ENCODE results near the gene PNKP. TPM values are rescaled to one million over a fixed set of nuclear protein-coding genes. Genes with fewer than 3 reads are reported as not detected.

The PNKP gene
- total RNA-seq, 1 donor from 2014 or later, result 144 TPM

- no peak overlapping the region for H3K27ac Mint-ChIP-seq
- H3K4me3 Mint-ChIP-seq (ENCODE audit: low read depth), result no peak overlapping the region
- H3K4me1 Mint-ChIP-seq (ENCODE audit: low read depth), result peaks cover 1% of the 10 kb centered on the region
- no peak for DNase-seq (ENCODE audit: low spot score, unreplicated experiment)
- no peak for TF ChIP-seq CTCF (IDR thresholded peaks at IDR 0.05; ENCODE audit: unreplicated experiment)
- H3K9me3 Mint-ChIP-seq (ENCODE audit: low read depth), result no peaks in the 10 kb centered on the region
- no peaks in the 10 kb centered on the region for H3K36me3 Mint-ChIP-seq (ENCODE audit: insufficient read depth)
- peaks cover 48% of the 10 kb centered on the region for H3K27me3 Mint-ChIP-seq
Measured at GRCh38 chr19:49894011-49894664, 26.8 kb upstream of the PNKP start.

GRCh38 chr19:49892716-49893115 is 25.3 kb upstream of the PNKP start:
- Mint-ChIP-seq H3K27ac (no peak overlapping the region), H3K4me1 (ENCODE audit: low read depth) (peaks cover 1% of the 10 kb centered on the region), H3K9me3 (ENCODE audit: low read depth) (no peaks in the 10 kb centered on the region), H3K4me3 (ENCODE audit: low read depth) (no peak overlapping the region), H3K36me3 (ENCODE audit: insufficient read depth) (peaks cover 3% of the 10 kb centered on the region), H3K27me3 (peaks cover 47% of the 10 kb centered on the region)
- no peak for DNase-seq (ENCODE audit: low spot score, unreplicated experiment)
- TF ChIP-seq CTCF (IDR thresholded peaks at IDR 0.05; ENCODE audit: unreplicated experiment), result no peak

- TF ChIP-seq CTCF (IDR thresholded peaks at IDR 0.05; ENCODE audit: unreplicated experiment), result no peak
- no peak for DNase-seq (ENCODE audit: low spot score, unreplicated experiment)
- peaks cover 34% of the 10 kb centered on the region for H3K27me3 Mint-ChIP-seq
- H3K27ac Mint-ChIP-seq, result no peak overlapping the region
- H3K4me3 Mint-ChIP-seq (ENCODE audit: low read depth), result no peak overlapping the region
- H3K9me3 Mint-ChIP-seq (ENCODE audit: low read depth), result no peaks in the 10 kb centered on the region
- peaks cover 4% of the 10 kb centered on the region for H3K36me3 Mint-ChIP-seq (ENCODE audit: insufficient read depth)
- H3K4me1 Mint-ChIP-seq (ENCODE audit: low read depth), result peaks cover 1% of the 10 kb centered on the region
Measured at GRCh38 chr19:49891393-49891792, 24.0 kb upstream of the PNKP start.

GRCh38 chr19:49890349-49891311 is 23.3 kb upstream of the PNKP start:
- TF ChIP-seq CTCF (IDR thresholded peaks at IDR 0.05; ENCODE audit: unreplicated experiment), result peak; percentile 5
- H3K4me3 Mint-ChIP-seq (ENCODE audit: low read depth), result no peak overlapping the region
- peaks cover 7% of the 10 kb centered on the region for H3K36me3 Mint-ChIP-seq (ENCODE audit: insufficient read depth)
- H3K4me1 Mint-ChIP-seq (ENCODE audit: low read depth), result peaks cover 1% of the 10 kb centered on the region
- H3K27ac Mint-ChIP-seq, result no peak overlapping the region
- peaks cover 31% of the 10 kb centered on the region for H3K27me3 Mint-ChIP-seq
- DNase-seq (ENCODE audit: low spot score, unreplicated experiment), result no peak
- H3K9me3 Mint-ChIP-seq (ENCODE audit: low read depth), result no peaks in the 10 kb centered on the region

- H3K27ac Mint-ChIP-seq, result no peak overlapping the region
- H3K4me3 Mint-ChIP-seq (ENCODE audit: low read depth), result no peak overlapping the region
- H3K9me3 Mint-ChIP-seq (ENCODE audit: low read depth), result no peaks in the 10 kb centered on the region
- DNase-seq (ENCODE audit: low spot score, unreplicated experiment), result peak; percentile 49
- peaks cover 31% of the 10 kb centered on the region for H3K27me3 Mint-ChIP-seq
- peak; percentile 72 for TF ChIP-seq CTCF (IDR thresholded peaks at IDR 0.05; ENCODE audit: unreplicated experiment)
- peaks cover 1% of the 10 kb centered on the region for H3K4me1 Mint-ChIP-seq (ENCODE audit: low read depth)
- H3K36me3 Mint-ChIP-seq (ENCODE audit: insufficient read depth), result peaks cover 11% of the 10 kb centered on the region
Measured at GRCh38 chr19:49889687-49890348, 22.4 kb upstream of the PNKP start.

All from progenitor cell of endocrine pancreas (in vitro differentiated cells).